K562 (cell line): ENCODE data around the gene FBXO17. TPM values are rescaled to one million over a fixed set of nuclear protein-coding genes. Genes with fewer than 3 reads are reported as not detected.

Experiments
- CEBPB ChIP-seq: fragments of 450-650 bp; IDR thresholded peaks from 2 replicates; pipeline ENCODE4 v1.6.1; 2016; ENCODE audit warnings: missing genetic modification characterization, missing compliant biosample characterization
- NFATC3 ChIP-seq: fragments of 450-650 bp; IDR thresholded peaks from 2 replicates; pipeline ENCODE4 v1.6.1; 2017; ENCODE audit warnings: mild to moderate bottlenecking
- NR3C1 ChIP-seq: sonication (generic); formaldehyde crosslinking; IDR thresholded peaks from 2 replicates; pipeline ENCODE4 v1.8.1; 2022; ENCODE audit warnings: missing genetic modification reagents
- RBM25 ChIP-seq: fragments of 200-400 bp; formaldehyde crosslinking; IDR thresholded peaks from 2 replicates; pipeline ENCODE4 v1.6.1; 2018; ENCODE audit warnings: low read length, low read depth, moderate library complexity; ENCODE audit not compliant: severe bottlenecking
- RCOR1 ChIP-seq, 2 experiments: IDR thresholded peaks; 2 replicates each; pipeline ENCODE4 v1.6.1; 2012; ENCODE audit warnings: low read depth in 2 of 2, low read length in 2 of 2, borderline replicate concordance in 1 of 2, improper control_type of control experiment in 1 of 2
- ZNF121 ChIP-seq: sonication (generic); formaldehyde crosslinking; conservative IDR thresholded peaks from 2 replicates; pipeline ENCODE4 v1.8.0; 2022; ENCODE audit warnings: missing genetic modification reagents
- polyA plus RNA-seq, 8 experiments: library from polyadenylated mRNA; depleted of rRNA in 4 of 8; stranded (reverse) in 5 of 8; unstranded in 3 of 8; fragments of >200 nt; fragmentation: Nextera tagmentation in 2 of 8; fragmentation: Illumina TruSeq in 1 of 8; extraction: Ambion mirVana in 2 of 8; extraction: Trizol in 1 of 8; gene quantifications; 2 replicates each; pipeline versions ENCODE4 v1.2.1 to v1.2.3, GENCODE V29; 2011 to 2014; ENCODE audit warnings: inconsistent platforms in 1 of 8, missing spikeins in 1 of 8
- total RNA-seq, 7 experiments: library from RNA; depleted of rRNA in 6 of 7; stranded (reverse); fragments of >200 nt in 6 of 7; fragmentation: Illumina TruSeq in 2 of 7; extraction: Trizol in 2 of 7; gene quantifications; 2 replicates each; pipeline versions ENCODE4 v1.2.1 to v1.2.3, GENCODE V29; 2011 to 2021; ENCODE audit warnings: low replicate concordance in 1 of 7
- TF ChIP-seq, protein P1 (sequence below): fragments of 450-650 bp; IDR thresholded peaks from 2 replicates; pipeline ENCODE4 v1.6.1; 2016; ENCODE audit warnings: low read depth

Gene FBXO17
- total and polyA plus RNA-seq, 9 of the 15 experiments (the other 6 are each of a cell fraction or from before 2014, with no cell fraction given): 4.1 to 27.1 (median 19.0) TPM

- TF ChIP-seq, protein P1, sequence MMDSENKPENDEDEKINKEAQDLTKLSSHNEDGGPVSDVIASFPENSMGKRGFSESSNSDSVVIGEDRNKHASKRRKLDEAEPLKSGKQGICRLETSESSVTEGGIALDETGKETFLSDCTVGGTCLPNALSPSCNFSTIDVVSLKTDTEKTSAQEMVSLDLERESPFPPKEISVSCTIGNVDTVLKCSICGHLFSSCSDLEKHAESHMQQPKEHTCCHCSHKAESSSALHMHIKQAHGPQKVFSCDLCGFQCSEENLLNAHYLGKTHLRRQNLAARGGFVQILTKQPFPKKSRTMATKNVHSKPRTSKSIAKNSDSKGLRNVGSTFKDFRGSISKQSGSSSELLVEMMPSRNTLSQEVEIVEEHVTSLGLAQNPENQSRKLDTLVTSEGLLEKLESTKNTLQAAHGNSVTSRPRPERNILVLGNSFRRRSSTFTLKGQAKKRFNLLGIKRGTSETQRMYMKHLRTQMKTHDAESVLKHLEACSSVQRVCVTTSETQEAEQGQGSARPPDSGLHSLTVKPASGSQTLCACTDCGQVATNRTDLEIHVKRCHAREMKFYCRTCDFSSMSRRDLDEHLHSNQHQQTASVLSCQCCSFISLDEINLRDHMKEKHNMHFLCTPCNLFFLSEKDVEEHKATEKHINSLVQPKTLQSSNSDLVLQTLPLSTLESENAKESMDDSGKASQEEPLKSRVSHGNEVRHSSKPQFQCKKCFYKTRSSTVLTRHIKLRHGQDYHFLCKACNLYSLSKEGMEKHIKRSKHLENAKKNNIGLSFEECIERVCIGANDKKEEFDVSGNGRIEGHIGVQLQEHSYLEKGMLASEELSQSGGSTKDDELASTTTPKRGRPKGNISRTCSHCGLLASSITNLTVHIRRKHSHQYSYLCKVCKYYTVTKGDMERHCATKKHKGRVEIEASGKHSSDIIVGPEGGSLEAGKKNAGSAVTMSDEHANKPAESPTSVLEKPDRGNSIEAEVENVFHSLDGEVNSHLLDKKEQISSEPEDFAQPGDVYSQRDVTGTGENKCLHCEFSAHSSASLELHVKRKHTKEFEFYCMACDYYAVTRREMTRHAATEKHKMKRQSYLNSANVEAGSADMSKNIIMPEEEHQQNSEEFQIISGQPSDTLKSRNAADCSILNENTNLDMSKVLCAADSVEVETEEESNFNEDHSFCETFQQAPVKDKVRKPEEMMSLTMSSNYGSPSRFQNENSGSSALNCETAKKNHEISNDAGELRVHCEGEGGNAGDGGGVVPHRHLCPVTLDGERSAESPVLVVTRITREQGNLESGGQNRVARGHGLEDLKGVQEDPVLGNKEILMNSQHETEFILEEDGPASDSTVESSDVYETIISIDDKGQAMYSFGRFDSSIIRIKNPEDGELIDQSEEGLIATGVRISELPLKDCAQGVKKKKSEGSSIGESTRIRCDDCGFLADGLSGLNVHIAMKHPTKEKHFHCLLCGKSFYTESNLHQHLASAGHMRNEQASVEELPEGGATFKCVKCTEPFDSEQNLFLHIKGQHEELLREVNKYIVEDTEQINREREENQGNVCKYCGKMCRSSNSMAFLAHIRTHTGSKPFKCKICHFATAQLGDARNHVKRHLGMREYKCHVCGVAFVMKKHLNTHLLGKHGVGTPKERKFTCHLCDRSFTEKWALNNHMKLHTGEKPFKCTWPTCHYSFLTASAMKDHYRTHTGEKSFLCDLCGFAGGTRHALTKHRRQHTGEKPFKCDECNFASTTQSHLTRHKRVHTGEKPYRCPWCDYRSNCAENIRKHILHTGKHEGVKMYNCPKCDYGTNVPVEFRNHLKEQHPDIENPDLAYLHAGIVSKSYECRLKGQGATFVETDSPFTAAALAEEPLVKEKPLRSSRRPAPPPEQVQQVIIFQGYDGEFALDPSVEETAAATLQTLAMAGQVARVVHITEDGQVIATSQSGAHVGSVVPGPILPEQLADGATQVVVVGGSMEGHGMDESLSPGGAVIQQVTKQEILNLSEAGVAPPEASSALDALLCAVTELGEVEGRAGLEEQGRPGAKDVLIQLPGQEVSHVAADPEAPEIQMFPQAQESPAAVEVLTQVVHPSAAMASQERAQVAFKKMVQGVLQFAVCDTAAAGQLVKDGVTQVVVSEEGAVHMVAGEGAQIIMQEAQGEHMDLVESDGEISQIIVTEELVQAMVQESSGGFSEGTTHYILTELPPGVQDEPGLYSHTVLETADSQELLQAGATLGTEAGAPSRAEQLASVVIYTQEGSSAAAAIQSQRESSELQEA: no peak
- TF ChIP-seq RBM25: no peak
- TF ChIP-seq NR3C1 (CRISPR knock-in tag): no peak
- no peak for TF ChIP-seq NFATC3
- TF ChIP-seq CEBPB (tag): peak; percentile 72
- TF ChIP-seq RCOR1 (IDR thresholded peaks at IDR 0.05; ENCODE audit: borderline replicate concordance in 1 of 2, low read depth in 2 of 2, low read length in 2 of 2): peak; percentile 36 to 62; a peak in 1 of 4 replicates
- TF ChIP-seq ZNF121 (CRISPR knock-in tag): no peak
Measured at GRCh38 chr19:38929929-38930775, 45.4 kb downstream of the FBXO17 start, which contains the start of gene SARS2 (continued).
